HG02798 (cell line): Measurements from ENCODE around the gene MMP7.
"Not testable (repeated sequence)": the region's sequence is repeated elsewhere in the genome, so short reads cannot be mapped to it uniquely, and the experiment has no call there.

Experiments used
- ATAC-seq: cut with Tn5 transposase; IDR thresholded peaks from one replicate; pipeline ENCODE4 v1.9.1; 2021; ENCODE audit warnings: mild to moderate bottlenecking; ENCODE audit not compliant: unreplicated experiment, poor library complexity

Gene MMP7

DNA sequence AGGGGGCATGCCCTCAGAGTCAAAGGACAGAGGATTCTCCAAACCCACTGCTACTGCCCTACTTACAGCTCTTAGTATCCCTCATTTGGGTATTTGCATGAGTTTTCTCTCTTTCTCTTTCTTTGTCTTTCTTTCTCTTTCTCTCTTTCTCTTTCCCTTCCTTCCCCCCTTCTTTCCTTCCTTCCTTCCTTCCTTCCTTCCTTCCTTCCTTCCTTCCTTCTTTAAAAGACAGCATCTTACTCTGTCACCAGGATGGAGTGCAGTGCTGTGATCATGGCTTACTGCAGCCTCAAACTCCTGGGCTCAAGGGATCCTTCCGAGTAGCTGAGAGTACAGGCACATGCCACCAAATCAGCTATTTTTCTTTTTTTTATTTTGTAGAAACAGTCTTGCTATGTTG, 14.0 kb upstream of the MMP7 start:
- no peak for ATAC-seq

DNA sequence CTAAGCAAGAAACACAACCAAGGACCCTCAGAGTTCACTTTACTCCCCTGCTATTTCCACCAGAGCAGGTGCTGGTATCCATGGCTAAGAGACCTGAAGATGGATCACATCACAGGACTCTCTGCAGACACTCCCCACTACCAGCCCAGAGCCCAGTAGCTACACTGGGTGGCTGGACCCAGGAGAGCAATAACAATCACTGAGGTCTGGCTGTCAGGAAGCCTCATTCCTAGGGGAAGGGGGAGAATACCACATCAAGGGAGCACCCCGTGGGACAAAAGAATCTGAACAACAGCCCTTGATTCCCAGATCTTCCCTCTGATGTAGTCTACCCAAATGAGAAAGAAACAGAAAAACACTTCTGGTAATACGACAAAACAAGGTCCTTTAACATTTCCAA, 9.0 kb upstream of the MMP7 start:
- no peak for ATAC-seq

DNA sequence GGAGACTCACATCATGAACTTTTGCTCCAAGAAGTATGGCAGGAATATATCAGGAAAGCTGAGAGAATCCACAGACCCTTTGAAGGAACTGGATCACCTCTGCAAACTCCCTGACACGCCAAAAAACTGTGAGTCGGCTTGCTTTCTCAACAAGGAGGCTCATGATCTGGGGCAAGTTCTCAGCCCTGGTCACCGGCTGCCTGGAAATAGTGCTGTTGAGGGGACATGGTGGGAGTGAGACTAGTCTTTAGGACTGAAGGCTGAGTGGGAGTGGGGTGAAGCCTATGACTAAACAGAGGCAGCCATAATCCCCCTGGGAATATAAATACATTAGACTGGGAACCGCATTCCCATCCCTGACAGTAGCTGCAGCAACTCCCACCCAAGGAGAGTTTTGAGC, 8.4 kb upstream of the MMP7 start:
- ATAC-seq, result no peak

DNA sequence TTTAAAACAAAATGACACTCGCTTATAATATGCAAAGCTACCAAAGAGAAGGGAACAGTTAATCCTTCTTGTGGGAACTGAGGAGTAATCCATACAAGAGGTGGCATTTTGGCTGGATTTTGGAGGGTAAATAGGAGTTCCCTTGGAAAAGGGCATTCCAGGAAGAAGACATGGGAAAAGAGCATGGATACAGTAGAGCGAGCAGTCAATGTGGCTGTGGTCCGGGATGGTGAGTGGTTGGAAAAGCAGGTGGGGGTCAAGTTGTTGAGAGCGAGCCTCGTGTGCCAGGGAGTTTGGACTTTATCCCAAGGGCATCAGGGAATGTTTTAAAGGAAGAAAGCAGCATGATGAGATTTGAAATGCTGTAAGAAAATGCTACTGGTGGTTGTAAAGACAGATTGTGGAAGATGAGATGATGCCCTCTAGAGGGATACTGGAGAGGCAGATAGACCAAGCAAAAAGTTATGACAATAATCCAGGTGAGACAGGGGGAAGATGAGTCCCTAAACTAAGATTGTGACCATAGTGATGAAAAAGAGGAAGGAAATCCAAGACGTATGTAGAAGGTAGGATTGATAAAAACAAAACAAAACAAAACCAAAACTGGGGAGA, 3.8 kb upstream of the MMP7 start:
- no peak for ATAC-seq

DNA sequence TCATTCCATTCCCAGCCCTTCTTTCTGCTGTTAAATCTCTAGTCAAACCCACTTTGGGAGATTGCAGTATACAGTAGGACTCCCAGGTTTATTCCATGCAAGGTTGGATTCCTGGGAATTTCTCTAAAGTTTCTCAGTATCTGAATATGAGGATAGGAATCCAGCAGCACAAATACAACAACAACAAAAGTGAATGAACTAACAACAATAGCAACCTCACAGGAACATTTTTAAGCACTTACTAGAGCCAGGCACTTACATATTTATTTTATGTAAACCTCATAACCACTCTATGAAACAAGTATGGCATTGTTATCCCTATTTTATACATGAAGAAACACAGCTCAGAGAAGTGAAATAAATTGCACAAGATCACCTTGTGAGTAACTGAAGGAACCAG, 1.9 kb downstream of the MMP7 start:
- ATAC-seq, result no peak

DNA sequence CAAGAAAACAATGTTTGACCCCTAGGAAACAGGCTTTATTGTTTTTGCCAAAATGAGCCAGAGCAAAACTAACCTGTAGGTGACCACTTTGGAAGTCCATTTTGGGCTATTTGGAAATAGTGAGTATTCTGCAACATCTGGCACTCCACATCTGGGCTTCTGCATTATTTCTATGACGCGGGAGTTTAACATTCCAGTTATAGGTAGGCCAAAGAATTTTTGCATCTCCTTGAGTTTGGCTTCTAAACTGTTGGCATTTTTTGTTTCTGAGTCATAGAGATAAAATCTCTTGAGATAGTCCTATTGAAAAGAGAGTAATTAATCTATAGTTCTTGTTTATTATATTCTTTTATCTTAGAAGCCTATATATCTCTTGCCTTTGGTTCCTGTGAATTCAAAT, 2.9 kb downstream of the MMP7 start:
- ATAC-seq, result no peak

DNA sequence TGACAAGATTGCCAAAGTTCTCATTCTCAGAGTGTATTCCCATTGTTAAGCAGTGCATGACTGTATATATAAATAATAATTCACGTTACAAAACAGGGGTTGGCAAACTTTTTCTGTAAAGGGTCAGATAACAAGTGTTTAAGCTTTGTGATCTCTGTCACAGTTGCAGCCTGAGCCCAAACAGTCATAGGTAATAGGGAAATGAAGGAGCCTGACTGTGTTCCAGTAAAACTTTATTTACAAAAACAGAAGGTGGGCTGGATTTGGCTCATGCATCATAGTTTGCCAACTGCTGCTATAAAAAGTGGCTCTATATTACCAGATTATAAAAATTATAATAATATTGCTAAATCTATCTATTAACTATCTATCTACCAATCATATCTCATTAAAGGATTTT, 3.5 kb downstream of the MMP7 start:
- no peak for ATAC-seq

DNA sequence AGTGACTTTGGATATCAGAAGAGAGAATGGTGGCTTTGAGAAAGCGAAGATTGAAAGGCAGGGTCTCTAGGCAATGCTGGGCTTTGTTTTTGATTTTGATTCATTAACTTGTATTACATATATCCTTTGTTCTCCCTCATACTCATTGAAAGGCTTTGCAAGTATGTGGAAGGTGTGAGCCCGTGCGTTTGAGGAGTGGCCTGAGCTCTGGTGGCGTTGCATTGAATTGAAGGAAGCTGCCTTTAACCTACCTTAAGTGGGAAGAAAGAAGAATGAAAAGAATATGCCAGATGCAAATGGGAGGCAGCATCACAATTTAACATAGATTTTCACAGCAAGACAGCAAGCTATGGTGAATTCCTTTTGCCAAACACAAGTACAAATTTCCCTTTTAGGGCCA, 6.7 kb downstream of the MMP7 start:
- no peak for ATAC-seq

DNA sequence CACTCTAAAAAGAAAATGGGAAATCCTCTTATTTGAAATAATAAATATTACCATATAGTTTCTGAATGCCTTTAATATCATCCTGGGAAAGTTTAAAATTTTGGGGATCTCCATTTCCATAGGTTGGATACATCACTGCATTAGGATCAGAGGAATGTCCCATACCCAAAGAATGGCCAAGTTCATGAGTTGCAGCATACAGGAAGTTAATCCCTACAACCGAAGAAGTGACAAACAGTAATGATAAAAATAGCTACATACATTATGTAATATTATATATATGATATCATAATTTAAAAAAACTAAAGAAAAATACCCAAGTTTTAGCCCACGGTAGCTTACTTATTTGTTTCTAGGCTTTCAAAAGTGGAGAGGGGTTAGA, 7.4 kb downstream of the MMP7 start:
- no peak for ATAC-seq

DNA sequence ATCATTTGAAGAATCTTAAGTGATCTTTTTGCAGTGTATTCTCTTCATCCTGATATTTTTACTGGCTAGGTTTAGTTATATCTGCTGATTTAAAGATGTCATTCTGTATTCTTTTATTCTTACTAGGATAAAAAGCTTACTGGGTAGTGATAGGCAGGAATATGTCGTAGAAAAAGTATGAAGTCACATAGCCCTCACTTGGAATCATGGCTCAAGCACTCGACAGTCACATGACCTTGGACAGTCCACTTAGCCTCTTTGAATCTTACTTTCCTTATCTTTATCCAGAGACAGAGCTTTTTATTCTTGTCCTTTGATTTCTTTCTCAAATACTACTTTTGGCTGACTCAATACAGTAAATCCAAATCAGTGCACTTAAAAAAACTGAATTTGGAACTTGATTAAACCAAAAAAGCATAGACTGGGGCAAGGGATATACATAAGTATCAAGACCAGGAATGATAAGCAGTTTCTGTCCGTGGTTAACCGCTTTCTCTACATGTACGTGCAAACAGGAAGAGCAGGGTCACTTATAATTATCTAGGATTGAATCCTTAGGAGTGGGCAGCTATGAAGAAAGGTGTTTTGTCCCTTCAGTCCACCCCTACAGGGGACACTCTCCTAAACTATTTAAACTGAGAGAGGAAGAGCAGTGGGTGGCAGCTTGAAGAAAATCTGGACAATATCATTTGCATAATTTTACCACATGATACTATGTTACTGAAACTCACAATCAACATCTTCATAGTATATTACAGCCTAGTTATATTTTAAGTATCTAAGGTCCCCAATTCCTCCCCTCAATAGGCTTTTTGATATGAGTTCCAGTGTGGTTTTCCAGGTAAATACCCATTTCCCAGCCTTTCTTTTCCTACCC, 8.0 kb downstream of the MMP7 start:
- peak; percentile 56 for ATAC-seq

DNA sequence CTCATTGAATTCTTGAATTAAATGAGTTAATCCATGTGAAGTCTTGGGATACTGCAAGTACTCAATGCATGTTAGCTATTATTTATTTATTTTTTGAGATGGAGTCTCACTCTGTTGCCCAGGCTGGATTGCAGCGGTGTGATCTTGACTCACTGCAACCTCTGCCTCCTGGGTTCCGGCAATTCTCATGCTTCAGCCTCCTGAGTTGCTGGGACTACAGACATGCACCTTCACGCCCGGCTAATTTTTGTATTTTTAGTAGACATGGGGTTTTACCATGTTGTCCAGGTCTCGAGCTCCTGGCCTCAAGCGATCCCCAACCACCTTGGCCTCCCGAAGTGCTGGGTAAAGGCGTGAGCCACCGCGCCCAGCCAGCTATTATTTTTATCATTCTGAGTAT, 9.4 kb downstream of the MMP7 start:
- no peak for ATAC-seq

DNA sequence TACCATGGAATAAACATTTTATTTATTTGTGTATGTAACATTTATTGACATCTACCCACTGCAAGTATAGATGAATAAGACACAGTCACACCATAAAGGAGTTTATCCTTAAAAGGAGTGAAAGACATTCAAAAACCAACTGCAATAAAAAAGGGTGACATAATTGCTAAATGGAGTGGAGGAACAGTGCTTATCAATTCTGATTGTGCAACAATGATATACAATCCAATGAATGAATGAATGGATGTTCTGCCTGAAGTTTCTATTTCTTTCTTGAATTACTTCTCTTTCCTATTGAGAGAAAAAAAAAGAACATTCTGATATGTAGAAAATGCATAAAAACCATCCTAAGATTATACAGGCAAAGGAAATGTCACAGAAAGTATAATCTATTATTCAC, 10.0 kb downstream of the MMP7 start:
- no peak for ATAC-seq

DNA sequence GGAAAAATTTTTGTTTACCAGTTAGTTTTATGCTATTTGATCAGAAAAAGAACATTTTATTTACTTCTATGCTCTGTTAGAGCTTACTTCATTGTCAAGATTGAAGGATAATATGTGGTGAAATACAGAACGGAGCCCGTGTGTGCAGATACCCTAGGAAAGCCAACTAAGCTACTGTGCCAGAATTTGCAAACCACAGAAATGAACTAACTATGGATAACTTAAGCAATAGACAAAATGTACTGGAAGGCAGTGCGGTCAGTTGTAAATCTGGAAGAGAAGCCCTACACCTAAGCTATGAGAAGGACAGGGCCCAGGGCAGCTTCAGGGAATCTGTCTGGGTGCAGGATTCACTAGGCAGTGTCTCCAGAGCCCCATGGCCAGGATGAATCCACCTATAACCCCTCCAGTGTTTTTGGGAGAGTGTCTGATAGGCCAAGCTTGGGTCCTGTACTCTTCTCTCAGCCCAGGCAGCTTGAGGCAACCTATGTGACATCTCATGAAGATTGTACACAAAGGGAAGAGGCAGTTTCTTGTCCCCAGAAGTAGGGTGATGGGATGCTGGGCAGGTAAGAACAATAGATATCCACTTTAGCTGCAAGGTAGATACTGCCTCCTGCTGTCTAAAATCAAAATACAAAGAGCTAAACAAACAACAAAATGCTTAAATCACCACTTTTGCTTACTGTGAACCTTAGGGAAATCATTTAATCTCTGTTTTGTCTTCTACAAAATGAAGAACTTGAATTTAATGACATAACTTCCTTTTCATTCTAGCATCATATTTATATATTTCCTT, 12.1 kb downstream of the MMP7 start:
- ATAC-seq, result no peak

DNA sequence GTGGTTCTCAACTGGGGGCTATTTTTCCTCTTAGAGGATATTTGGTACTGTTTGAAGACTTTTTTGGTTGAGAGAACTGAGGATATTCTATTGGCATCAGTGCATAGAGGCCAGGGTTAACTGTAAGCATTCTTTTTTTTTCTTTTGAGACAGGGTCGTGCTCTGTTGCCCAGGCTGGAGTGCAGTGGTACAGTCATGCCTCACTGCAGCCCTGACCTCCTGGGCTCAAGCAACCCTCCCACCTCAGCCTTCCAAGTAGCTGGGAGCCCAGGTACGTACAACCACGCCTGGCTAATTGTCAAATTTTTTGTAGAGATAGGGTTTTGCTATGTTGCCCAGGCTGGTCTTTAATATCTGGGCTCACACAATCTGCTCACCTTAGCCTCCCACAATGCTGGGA, 12.9 kb downstream of the MMP7 start:
- ATAC-seq, result no peak

DNA sequence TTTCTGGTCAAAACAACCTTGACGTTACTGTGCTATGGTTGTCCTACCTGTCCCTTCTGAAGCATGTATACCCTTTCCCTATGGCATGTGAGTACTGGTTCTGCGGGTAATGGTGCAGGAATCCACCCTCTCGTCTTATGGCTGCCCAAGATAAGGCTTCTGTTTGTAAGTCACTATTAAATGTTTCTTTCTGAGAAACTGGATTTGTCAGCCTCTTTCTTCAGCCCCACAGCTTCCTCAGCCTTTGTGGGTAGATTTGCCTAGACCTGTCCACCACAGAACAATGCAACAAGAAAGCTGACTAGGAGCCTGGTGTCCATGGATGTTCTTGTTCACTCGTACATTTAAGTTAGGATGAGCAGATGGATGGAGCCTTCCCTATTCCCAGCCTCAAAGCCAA, 14.4 kb downstream of the MMP7 start:
- no peak for ATAC-seq

DNA sequence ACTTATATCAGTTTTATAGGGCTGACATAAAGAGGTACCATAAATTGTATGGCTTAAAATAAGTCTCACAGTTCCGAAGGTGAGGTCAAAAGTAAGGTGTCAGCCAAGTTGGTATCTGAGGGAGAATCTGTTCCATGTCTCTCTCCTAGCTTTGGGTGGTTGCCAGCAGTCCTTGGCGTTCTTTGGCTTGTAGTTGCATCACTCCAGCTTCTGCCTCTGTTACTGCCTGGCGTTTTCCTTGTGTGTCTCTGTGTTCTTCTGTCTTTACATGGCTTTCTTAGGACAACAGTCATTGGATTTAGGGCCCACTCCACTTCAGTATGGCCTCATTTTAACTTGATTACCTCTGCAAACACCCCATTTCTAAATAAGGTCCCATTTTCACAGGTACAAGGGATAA, 16.7 kb downstream of the MMP7 start:
- no peak for ATAC-seq

DNA sequence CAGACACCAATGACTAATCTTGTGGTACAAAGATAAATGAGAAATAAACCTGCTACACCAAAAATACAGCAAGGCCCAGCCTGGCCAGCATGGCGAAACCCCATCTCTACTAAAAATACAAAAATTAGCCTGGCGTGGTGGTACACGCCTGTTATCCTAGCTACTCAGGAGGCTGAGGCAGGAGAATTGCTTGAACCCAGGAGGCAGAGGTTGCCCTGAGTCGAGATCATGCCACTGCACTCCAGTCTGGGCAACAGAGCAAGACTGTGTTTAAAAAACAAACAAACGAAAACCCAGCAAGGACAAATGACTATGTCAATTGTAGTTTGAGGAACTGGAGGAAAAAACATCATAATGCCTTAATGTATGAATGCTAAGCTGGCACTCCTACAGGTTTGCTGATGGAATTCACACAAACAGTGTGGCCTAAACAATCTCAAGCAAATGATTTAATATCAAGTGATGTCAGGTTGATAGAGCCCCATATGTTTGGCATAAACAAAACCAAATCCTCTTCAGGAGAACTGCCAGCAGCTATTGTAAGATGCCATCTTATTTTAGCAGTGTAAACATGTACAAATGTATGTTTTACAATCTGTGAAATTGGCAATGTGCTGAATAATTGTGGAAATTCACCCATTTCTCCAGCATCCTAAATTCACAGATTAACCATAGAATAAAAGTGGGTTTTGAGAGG, 20.0 kb downstream of the MMP7 start:
- ATAC-seq, result no peak

DNA sequence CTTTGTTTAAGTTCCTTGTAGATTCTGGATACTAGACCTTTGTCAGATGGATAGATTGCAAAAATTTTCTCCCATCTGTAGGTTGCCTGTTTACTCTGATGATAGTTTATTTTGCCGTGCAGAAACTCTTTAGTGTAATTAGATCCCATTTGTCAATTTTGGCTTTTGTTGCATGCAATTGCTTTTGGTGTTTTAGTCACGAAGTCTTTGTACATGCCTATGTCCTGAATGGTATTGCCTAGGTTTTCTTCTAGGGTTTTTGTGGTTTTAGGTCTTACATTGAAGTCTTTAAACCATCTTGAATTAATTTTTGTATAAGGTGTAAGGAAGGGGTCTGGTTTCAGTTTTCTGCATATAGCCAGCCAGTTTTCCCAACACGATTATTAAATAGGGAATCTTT, 27.7 kb downstream of the MMP7 start:
- not testable (repeated sequence) for ATAC-seq

DNA sequence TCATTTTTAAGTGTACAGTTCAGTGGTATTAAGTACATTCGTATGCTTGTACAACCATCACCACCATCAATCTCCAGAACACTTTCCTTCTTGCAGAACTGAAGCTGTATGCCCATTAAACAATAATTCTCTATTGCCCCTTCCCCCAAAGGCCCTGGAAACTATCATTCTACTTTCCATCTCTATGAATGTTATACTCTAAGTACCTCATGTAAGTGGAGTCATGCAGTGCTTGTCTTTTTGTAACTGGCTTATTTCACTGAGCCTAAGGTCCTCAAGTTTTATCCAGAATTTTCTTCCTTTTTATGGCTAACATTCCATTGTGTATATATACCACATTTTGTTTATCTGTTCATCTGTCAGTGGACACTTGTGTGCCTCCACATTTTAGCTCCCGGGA, 29.7 kb downstream of the MMP7 start:
- no peak for ATAC-seq

DNA sequence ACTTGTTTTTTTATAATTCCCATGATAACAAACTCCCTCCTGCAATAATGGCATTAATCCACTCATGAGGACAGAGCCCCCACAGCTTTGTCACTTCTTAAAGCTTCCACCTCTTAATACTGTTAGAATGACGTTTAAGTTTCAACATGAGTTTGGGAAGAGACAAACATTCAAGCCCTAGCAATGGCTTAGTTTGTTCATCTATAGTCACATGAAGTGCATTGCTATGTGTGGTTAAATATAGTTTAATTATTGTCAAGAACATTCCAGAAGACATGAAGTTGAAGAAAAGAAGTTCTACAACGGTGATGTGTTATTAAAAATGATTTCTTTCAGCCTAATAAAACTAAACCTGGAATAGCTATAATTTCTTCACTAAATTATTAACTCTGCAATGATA, 30.6 kb downstream of the MMP7 start:
- ATAC-seq, result no peak

DNA sequence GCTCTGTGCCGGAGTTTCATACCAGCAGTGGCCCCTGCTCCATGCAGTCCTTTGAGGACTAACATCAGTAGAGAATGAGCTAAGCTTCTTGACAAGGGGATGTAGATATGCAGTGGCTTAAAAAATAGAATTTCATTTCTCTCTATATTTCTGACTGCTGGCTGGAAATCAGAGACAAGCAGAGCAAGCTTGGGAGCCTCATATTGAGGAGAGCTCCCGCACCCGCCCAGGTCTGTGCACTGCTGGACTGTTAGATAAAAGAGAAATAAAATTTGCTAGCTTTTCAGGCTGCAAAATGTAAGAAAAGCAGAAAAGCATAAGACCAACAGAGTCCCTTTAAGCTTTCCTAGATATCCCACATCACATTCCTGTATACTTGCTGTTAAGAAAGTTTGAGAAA, 31.4 kb downstream of the MMP7 start:
- no peak for ATAC-seq
